OCI-LY1 (cell line): ENCODE measurements around the gene HBS1L.

Source experiments
- CTCF ChIP-seq: fragments of 200-600 bp; sonication (generic), shearing (Covaris generic); IDR thresholded peaks from 2 replicates; pipeline ENCODE4 v1.5.1; 2017; ENCODE audit warnings: mild to moderate bottlenecking, antibody characterized with exemption, low read length, moderate library complexity, mixed read lengths
- EZH2 ChIP-seq: fragments of 200-600 bp; sonication (generic), shearing (Covaris generic); IDR thresholded peaks from 2 replicates; pipeline ENCODE4 v1.8.0; 2017; ENCODE audit warnings: borderline replicate concordance, mixed run types, mild to moderate bottlenecking, antibody characterized with exemption, low read length, moderate library complexity, mixed read lengths

- TF ChIP-seq EZH2 (no peak), CTCF (no peak)
Observed at GRCh38 chr6:134910593-134910935, 144.1 kb downstream of the HBS1L start.
